GM12892 (cell line): ENCODE measurements around the gene MON2.
"Not testable (repeated sequence)": the region's sequence is repeated elsewhere in the genome, so short reads cannot be mapped to it uniquely, and the experiment has no call there.

Source experiments
- DNase-seq: peaks from one replicate; pipeline ENCODE4 v3.0.0; 2011; ENCODE audit not compliant: insufficient read length
- FAIRE-seq: peaks from 2 replicates; lab custom pipeline; 2011; peaks lifted over from hg19 to GRCh38; lab: Jason Lieb, UNC
- POLR2A ChIP-seq: IDR thresholded peaks from 2 replicates; pipeline ENCODE4 v1.6.1; 2011; ENCODE audit warnings: low read depth, low read length, control low read depth
- POLR2AphosphoS5 ChIP-seq: IDR thresholded peaks from 2 replicates; pipeline ENCODE4 v1.6.1; 2011; ENCODE audit warnings: low read depth, low read length, control low read depth
- TAF1 ChIP-seq: IDR thresholded peaks from 2 replicates; pipeline ENCODE4 v1.6.1; 2011; ENCODE audit warnings: low read depth, mild to moderate bottlenecking, control low read depth, low read length, borderline replicate concordance

The MON2 gene

DNA sequence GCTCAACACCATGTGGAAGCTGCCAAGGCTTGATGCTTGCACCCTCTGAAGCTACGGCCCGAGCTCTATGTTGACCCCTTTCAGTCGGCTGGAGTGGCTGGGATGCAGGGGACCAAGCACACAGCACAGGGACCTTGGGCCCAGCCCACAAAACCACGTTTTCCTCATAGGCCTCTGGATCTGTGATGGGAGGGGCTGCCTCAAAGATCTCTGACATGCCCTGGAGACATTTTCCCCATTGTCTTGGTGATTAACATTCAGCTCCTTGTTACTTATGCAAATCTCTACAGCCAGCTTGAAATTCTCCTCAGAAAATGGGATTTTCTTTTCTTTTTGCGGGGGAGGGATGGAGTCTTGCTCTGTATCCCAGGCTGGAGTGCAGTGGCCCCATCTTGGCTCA is 46.3 kb downstream of the MON2 start:
- no peak for DNase-seq

DNA sequence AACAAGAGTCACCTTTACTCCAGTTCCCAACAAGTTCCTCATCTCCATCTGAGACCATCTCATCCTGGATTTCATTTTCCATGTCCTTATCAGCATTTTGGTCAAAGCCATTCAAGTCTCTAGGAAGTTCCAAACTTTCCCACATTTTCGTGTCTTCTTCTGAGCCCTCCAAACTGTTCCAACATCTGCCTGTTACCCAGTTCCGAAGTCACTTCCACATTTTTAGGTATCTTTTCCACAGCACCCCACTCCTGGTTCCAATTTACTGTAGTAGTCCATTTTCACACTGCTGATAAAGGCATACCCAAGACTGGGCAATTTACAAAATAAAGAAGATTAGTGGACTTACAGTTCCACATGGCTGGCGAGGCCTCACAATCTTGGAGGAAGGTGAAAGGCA is 47.5 kb downstream of the MON2 start:
- FAIRE-seq, DNase-seq: not testable (repeated sequence)

More for the DNA sequence above, 46.3 kb downstream of the MON2 start:
- TF ChIP-seq POLR2A (no peak), TAF1 (no peak), POLR2AphosphoS5 (no peak)
- no peak for FAIRE-seq

DNA sequence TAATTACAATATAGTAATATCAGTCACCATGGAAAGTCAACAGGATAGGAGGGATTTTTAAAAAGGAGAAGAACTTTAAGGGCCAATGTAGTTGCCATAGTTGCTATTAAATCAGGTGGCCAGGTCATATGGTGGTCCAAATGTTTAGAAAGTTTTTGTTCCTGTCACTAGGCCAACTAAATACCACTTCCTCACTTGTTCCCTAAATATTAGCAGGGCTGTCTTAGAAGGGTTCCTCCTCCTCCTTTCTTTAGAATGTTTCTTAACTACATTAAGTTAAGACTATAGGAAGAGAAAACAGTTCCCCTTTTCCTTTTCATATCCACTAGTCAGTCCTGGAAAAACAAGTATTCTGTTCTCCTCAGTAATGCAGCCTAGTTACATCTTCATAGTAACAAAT is 50.3 kb downstream of the MON2 start:
- TF ChIP-seq POLR2AphosphoS5 = no peak
- no peak for TF ChIP-seq TAF1
- no peak for TF ChIP-seq POLR2A
- FAIRE-seq (no peak), DNase-seq (no peak)

DNA sequence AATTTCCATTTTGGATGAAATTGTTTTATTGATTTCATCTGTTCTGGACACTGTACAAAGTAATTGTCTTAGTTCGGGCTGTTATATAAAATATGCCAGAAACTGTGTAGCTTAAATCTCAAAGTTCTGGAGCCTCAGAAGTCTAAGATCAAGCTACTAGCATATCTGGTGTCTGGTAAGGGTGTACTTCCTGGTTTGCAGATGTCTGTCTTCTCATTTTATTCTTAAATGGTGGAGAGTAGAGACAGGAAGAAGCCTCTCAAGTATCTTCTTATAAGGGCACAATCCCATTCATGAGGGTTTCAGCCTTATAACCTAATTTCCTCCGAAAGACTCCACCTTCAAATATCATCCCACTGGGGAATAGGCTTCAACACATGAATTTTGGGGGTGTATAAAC is 51.3 kb downstream of the MON2 start:
- TF ChIP-seq TAF1 (no peak), POLR2AphosphoS5 (no peak), POLR2A (no peak)
- FAIRE-seq = no peak
- DNase-seq = no peak

DNA sequence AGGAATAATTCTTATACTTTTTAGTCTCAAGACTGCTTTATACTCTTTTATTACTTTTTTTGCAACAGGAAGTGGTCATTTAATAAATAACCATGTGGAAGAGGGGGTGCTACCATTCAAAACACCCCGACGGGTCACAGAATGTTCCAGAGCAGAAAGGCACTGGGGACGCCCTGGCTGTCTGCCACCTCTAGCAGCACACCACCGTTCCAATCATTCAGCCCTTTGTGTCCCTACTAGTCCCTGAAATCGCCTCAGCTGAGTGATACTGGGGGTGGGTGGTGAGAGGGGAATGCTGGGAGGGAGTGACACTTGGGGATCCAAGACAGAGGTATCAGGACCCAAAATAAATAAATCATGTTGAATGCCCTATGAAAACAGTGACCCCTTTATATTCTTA is 52.4 kb downstream of the MON2 start:
- DNase-seq (no peak), FAIRE-seq (no peak)
- TF ChIP-seq TAF1 = no peak
- no peak for TF ChIP-seq POLR2AphosphoS5
- no peak for TF ChIP-seq POLR2A

DNA sequence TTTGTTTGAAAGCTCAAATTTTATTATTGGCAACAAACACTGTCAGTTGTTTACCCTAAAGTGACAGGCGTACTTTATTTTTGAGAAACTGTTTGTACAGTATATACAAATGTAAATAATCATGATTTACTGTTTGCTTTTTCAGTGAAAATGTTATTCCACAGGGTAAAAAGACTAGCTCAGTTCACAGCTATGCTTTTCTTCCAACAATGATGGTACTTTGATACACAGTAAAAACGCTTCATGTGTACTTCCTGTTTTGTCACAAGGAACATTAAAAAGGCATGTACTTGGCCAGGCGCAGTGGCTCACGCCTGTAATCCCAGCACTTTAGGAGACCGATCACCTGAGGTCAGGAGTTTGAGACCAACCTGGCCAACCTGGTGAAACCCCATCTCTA is 53.7 kb downstream of the MON2 start:
- TF ChIP-seq POLR2A = no peak
- no peak for TF ChIP-seq POLR2AphosphoS5
- TF ChIP-seq TAF1 = no peak
- no peak for DNase-seq
- FAIRE-seq = no peak

DNA sequence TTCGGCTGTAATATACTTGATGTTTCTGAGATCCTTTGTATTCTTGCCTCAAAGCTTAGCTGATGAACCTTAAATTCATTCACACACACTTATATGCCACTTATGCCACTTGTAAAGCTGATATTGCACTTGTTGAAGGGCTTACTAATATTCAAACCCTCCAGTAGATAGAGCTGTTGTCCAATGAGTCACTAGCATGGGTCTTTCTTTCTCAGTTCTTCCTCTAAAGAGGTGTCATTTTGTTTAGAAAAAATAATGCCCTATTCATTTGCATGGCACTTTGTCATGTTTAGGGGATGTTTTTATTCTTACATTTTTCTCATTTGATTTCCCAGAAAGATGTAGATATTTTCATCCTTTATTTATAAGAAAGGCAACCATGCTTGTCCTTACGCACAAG is 56.4 kb downstream of the MON2 start:
- TF ChIP-seq POLR2A (no peak), POLR2AphosphoS5 (no peak), TAF1 (no peak)
- FAIRE-seq (peak; percentile 73), DNase-seq (no peak)

DNA sequence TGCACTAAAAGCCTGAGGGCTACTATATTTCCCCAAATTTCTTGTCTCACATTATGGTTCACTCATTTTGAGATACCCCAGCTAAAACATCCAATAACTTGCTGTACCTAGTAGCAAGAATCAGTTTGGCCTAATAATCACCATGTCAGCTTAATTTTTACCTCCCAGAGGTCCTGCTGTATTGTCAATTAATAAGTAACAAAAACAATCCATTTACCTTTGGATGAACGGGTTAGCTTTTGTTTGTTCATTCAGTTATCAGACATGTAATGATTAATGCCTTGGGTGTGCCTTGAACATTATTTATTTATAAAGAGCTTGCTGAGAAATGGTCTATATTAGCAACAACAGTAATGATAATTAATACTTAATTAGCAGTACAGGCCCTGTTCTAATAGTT is 57.0 kb downstream of the MON2 start:
- FAIRE-seq = no peak
- TF ChIP-seq POLR2A (no peak), POLR2AphosphoS5 (no peak), TAF1 (no peak)
- DNase-seq = no peak

DNA sequence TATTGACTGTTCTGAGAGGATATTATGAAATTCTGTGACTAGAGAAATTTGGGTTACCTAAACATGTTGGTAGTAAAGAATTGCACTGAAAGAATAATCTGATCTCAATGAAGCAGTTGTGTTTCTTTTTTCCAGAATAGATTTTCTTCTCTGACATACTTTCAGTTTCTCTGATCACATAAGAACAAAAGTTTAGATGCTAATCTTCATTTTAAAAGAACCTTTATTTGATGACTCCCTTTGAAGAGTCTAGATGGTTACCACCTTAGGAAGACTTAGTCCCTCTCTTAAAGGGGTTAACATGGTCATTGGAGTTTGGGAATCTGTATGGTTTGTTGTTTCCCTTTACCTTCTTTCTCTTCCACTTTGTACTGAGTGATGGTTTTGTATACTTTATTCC is 58.6 kb downstream of the MON2 start:
- FAIRE-seq (no peak), DNase-seq (no peak)
- TF ChIP-seq POLR2A = no peak
- no peak for TF ChIP-seq TAF1
- no peak for TF ChIP-seq POLR2AphosphoS5

DNA sequence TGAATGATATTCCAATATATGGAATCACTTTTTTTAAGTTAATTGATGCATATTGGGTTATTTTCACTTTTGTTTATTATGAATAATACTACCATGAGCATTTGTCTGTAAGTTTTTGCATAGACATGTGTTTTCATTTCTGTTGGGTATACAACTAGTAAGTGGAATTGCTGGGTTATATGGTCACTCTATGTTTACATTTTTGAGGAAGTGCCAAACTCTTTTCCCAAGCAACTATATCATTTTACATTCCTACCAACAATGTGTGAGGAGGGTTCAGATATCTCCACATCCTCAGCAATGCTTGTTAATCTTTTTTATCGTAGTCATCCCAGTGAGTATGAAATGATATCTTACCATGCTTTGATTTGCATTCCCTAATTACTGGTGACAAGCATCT is 64.0 kb downstream of the MON2 start:
- TF ChIP-seq POLR2AphosphoS5 = no peak
- DNase-seq (no peak), FAIRE-seq (no peak)

DNA sequence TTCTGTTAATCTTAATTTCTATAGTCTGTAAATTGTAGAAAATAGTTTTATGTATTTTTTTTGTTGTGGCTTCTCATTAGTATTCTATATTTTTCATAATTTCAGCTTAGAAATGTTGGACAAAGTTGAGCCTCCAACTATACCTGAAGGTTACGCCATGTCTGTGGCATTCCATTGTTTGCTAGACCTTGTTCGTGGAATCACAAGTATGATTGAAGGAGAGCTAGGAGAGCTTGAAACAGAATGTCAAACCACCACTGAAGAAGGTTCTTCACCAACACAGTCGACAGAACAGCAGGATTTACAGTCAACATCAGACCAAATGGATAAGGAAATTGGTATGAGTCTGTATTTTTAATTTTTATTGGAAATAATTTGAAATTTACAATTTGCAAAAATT is 65.7 kb downstream of the MON2 start:
- TF ChIP-seq POLR2A = no peak
- TF ChIP-seq TAF1 = no peak
- TF ChIP-seq POLR2AphosphoS5 = no peak
- FAIRE-seq = no peak
- no peak for DNase-seq

DNA sequence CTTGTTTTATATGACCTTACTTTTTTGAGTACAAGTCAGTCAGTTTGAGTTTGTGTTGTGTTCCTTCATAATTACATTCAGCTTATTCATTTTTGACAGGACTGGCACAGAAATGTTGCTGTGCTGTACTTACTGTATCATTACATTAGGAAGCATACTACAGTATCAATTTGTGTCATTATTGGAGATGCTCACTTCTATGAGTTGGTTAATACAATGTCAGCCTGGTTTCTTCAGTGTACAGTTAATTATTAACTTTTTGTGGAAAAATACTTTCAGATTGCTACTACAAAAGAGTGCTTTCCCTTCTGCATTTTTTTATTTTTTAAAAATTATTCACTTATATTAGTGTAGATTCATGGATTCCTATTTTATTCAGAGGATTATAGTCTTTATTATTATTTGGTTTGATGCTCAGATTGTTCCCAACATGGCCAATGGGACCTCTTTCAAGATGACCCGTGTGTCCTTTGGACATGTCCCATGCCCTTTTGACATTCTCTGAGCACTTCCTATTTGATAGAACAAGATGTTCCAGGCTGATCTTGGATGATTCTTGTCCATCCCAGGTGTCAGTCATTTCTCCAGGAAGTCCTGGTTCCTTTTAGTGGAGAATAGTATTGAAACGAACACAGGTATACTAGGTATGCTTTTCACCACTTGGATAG is 66.6 kb downstream of the MON2 start:
- FAIRE-seq = no peak
- TF ChIP-seq POLR2A = no peak
- no peak for TF ChIP-seq POLR2AphosphoS5
- TF ChIP-seq TAF1 = no peak
- DNase-seq = no peak

DNA sequence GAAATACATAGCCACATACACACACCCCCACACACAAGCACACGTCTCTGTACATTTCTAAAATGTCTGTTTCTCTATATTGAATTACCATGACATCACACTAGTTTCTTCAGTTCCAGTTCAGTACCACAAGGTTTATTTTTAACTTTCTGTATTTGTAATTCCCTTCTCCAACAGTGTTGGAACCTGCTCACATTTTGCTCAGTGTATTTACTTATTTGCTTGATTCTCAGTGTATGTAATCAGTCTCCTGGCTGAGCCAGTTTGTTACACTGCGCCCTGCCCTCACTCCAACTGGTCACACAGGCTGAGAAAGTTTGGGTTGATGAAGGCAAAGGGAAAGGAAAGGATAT is 67.1 kb downstream of the MON2 start:
- TF ChIP-seq POLR2A = no peak
- no peak for TF ChIP-seq POLR2AphosphoS5
- no peak for TF ChIP-seq TAF1
- DNase-seq (no peak), FAIRE-seq (no peak)
